ENCODE data around the gene VPS26B.

The VPS26B gene

GRCh38 chr11:134216816-134217215 lies 7.7 kb upstream of the VPS26B start:
- no peaks in the 10 kb centered on the region for H3K9me3 ChIP-seq (ENCODE audit: control extremely low read depth in 1 of 5, control insufficient read depth in 4 of 5, insufficient read depth in 2 of 5, low read depth in 1 of 5, low read length in 4 of 5)
- ChIA-PET CTCF (no interaction called here), POLR2A (no interaction called here)

GRCh38 chr11:134223121-134223520 lies 1.4 kb upstream of the VPS26B start:
- peak in 2 of 3 donors; percentile 30 to 39 for DNase-seq
- ChIA-PET CTCF (interaction anchor here (2.0 kb wide), 1 partner anchor 39 kb away, joined by 6 read pairs; no protein-coding TSS in a partner anchor), POLR2A (no interaction called here)
- Histone ChIP-seq H3K9me3 (ENCODE audit: control extremely low read depth in 1 of 5, control insufficient read depth in 4 of 5, insufficient read depth in 2 of 5, low read depth in 1 of 5, low read length in 4 of 5) (no peaks in the 10 kb centered on the region), H3K27me3 (replicated peaks in 2 of 5; ENCODE audit: control insufficient read depth in 4 of 5, insufficient read depth in 5 of 5, low read length in 4 of 5) (no peaks in the 10 kb centered on the region), H3K4me1 (ENCODE audit: control extremely low read depth in 1 of 4, control insufficient read depth in 4 of 4, insufficient read depth in 4 of 4, low read length in 3 of 4) (peaks cover 16 to 35% (median 34%) of the 10 kb centered on the region in 4 experiments), H3K36me3 (ENCODE audit: control insufficient read depth in 4 of 4, insufficient read depth in 4 of 4, low read length in 3 of 4) (peaks cover 3 to 34% (median 10%) of the 10 kb centered on the region in 4 experiments), H3K27ac (ENCODE audit: insufficient read depth in 1 of 2, low read depth in 1 of 2, low read length in 2 of 2, poor library complexity in 1 of 2, severe bottlenecking in 2 of 2) (peak overlapping the region in 1 of 2 experiments; percentile 96), H3K4me3 (ENCODE audit: control insufficient read depth in 1 of 7, extremely low read depth in 1 of 7, insufficient read depth in 4 of 7, low read depth in 2 of 7, low read length in 6 of 7) (peak overlapping the region in 6 of 7 experiments; percentile 71 to 94 (median 88))
- WGBS (ENCODE audit: insufficient coverage): 18% methylated on average over 5 of the region's 5 CpGs

More at GRCh38 chr11:134216816-134217215, 7.7 kb upstream of the VPS26B start:
- Histone ChIP-seq H3K27ac (ENCODE audit: insufficient read depth in 1 of 2, low read depth in 1 of 2, low read length in 2 of 2, poor library complexity in 1 of 2, severe bottlenecking in 2 of 2) (no peak overlapping the region), H3K4me3 (ENCODE audit: control insufficient read depth in 1 of 7, extremely low read depth in 1 of 7, insufficient read depth in 4 of 7, low read depth in 2 of 7, low read length in 6 of 7) (no peak overlapping the region), H3K4me1 (ENCODE audit: control extremely low read depth in 1 of 4, control insufficient read depth in 4 of 4, insufficient read depth in 4 of 4, low read length in 3 of 4) (peaks cover 0 to 3% (median 0%) of the 10 kb centered on the region in 4 experiments), H3K27me3 (replicated peaks in 2 of 5; ENCODE audit: control insufficient read depth in 4 of 5, insufficient read depth in 5 of 5, low read length in 4 of 5) (no peaks in the 10 kb centered on the region), H3K36me3 (ENCODE audit: control insufficient read depth in 4 of 4, insufficient read depth in 4 of 4, low read length in 3 of 4) (peaks cover 7 to 51% (median 26%) of the 10 kb centered on the region in 4 experiments)
- no peak for DNase-seq
- WGBS (ENCODE audit: insufficient coverage): 96% methylated on average over 3 of the region's 3 CpGs

- peaks cover 16 to 39% (median 36%) of the 10 kb centered on the region in 4 experiments for H3K4me1 ChIP-seq (ENCODE audit: control extremely low read depth in 1 of 4, control insufficient read depth in 4 of 4, insufficient read depth in 4 of 4, low read length in 3 of 4)
- H3K36me3 ChIP-seq (ENCODE audit: control insufficient read depth in 4 of 4, insufficient read depth in 4 of 4, low read length in 3 of 4): peaks cover 0 to 20% (median 3%) of the 10 kb centered on the region in 4 experiments
- H3K27me3 ChIP-seq (replicated peaks in 2 of 5; ENCODE audit: control insufficient read depth in 4 of 5, insufficient read depth in 5 of 5, low read length in 4 of 5): no peaks in the 10 kb centered on the region
- WGBS (ENCODE audit: insufficient coverage): under 1% methylated on average over 66 of the region's 93 CpGs
- H3K27ac ChIP-seq (ENCODE audit: insufficient read depth in 1 of 2, low read depth in 1 of 2, low read length in 2 of 2, poor library complexity in 1 of 2, severe bottlenecking in 2 of 2): peak overlapping the region; percentile 34 to 96
- peak overlapping the region; percentile 67 to 94 (median 85) for H3K4me3 ChIP-seq (ENCODE audit: control insufficient read depth in 1 of 7, extremely low read depth in 1 of 7, insufficient read depth in 4 of 7, low read depth in 2 of 7, low read length in 6 of 7)
- peak; percentile 27 to 68 (median 62) for DNase-seq
- H3K9me3 ChIP-seq (ENCODE audit: control extremely low read depth in 1 of 5, control insufficient read depth in 4 of 5, insufficient read depth in 2 of 5, low read depth in 1 of 5, low read length in 4 of 5): no peaks in the 10 kb centered on the region
- ChIA-PET POLR2A (interaction anchor here (1.2 to 1.6 kb wide), 3 partner anchors 17 to 28 kb away, joined by 3 to 4 read pairs (median 4); partner anchors contain the start of genes ACAD8 and THYN1), CTCF (interaction anchor here (0.8 to 2.0 kb wide), 6 partner anchors 9 to 37 kb away, joined by 3 to 12 read pairs (median 5); no protein-coding TSS in a partner anchor)
Measured at GRCh38 chr11:134224710-134225664, 516 bp downstream of the VPS26B start.

- DNase-seq: no peak
- Histone ChIP-seq H3K27ac (ENCODE audit: insufficient read depth in 1 of 2, low read depth in 1 of 2, low read length in 2 of 2, poor library complexity in 1 of 2, severe bottlenecking in 2 of 2) (no peak overlapping the region), H3K9me3 (ENCODE audit: control extremely low read depth in 1 of 5, control insufficient read depth in 4 of 5, insufficient read depth in 2 of 5, low read depth in 1 of 5, low read length in 4 of 5) (no peaks in the 10 kb centered on the region), H3K36me3 (ENCODE audit: control insufficient read depth in 4 of 4, insufficient read depth in 4 of 4, low read length in 3 of 4) (peaks cover 0 to 15% (median 2%) of the 10 kb centered on the region in 4 experiments), H3K27me3 (replicated peaks in 2 of 5; ENCODE audit: control insufficient read depth in 4 of 5, insufficient read depth in 5 of 5, low read length in 4 of 5) (no peaks in the 10 kb centered on the region), H3K4me3 (ENCODE audit: control insufficient read depth in 1 of 7, extremely low read depth in 1 of 7, insufficient read depth in 4 of 7, low read depth in 2 of 7, low read length in 6 of 7) (no peak overlapping the region), H3K4me1 (ENCODE audit: control extremely low read depth in 1 of 4, control insufficient read depth in 4 of 4, insufficient read depth in 4 of 4, low read length in 3 of 4) (peaks cover 18 to 53% (median 52%) of the 10 kb centered on the region in 4 experiments)
- 100% methylated on average over 3 of the region's 5 CpGs for WGBS (ENCODE audit: insufficient coverage)
- POLR2A ChIA-PET: no interaction called here
- CTCF ChIA-PET: interaction anchor here (1.0 to 1.6 kb wide), 3 partner anchors 16 to 28 kb away, joined by 3 to 5 read pairs (median 4); no protein-coding TSS in a partner anchor
Measured at GRCh38 chr11:134226806-134227325, 2.4 kb downstream of the VPS26B start.

- Histone ChIP-seq H3K4me3 (ENCODE audit: control insufficient read depth in 1 of 7, extremely low read depth in 1 of 7, insufficient read depth in 4 of 7, low read depth in 2 of 7, low read length in 6 of 7) (no peak overlapping the region), H3K4me1 (ENCODE audit: control extremely low read depth in 1 of 4, control insufficient read depth in 4 of 4, insufficient read depth in 4 of 4, low read length in 3 of 4) (peaks cover 12 to 57% (median 51%) of the 10 kb centered on the region in 4 experiments), H3K9me3 (ENCODE audit: control extremely low read depth in 1 of 5, control insufficient read depth in 4 of 5, insufficient read depth in 2 of 5, low read depth in 1 of 5, low read length in 4 of 5) (no peaks in the 10 kb centered on the region), H3K27ac (ENCODE audit: insufficient read depth in 1 of 2, low read depth in 1 of 2, low read length in 2 of 2, poor library complexity in 1 of 2, severe bottlenecking in 2 of 2) (no peak overlapping the region), H3K27me3 (replicated peaks in 2 of 5; ENCODE audit: control insufficient read depth in 4 of 5, insufficient read depth in 5 of 5, low read length in 4 of 5) (no peaks in the 10 kb centered on the region), H3K36me3 (ENCODE audit: control insufficient read depth in 4 of 4, insufficient read depth in 4 of 4, low read length in 3 of 4) (peaks cover 0 to 15% (median 2%) of the 10 kb centered on the region in 4 experiments)
- 89% methylated on average over 5 of the region's 6 CpGs for WGBS (ENCODE audit: insufficient coverage)
- CTCF ChIA-PET: interaction anchor here (1.4 to 3.2 kb wide), 4 partner anchors 9 to 26 kb away, joined by 3 to 10 read pairs (median 4); no protein-coding TSS in a partner anchor
- POLR2A ChIA-PET: no interaction called here
- peak in 1 of 3 donors; percentile 11 for DNase-seq
Measured at GRCh38 chr11:134228625-134229024, 4.2 kb downstream of the VPS26B start.

GRCh38 chr11:134229126-134229790 lies 4.8 kb downstream of the VPS26B start:
- no peaks in the 10 kb centered on the region for H3K9me3 ChIP-seq (ENCODE audit: control extremely low read depth in 1 of 5, control insufficient read depth in 4 of 5, insufficient read depth in 2 of 5, low read depth in 1 of 5, low read length in 4 of 5)
- H3K27ac ChIP-seq (ENCODE audit: insufficient read depth in 1 of 2, low read depth in 1 of 2, low read length in 2 of 2, poor library complexity in 1 of 2, severe bottlenecking in 2 of 2): no peak overlapping the region
- H3K4me1 ChIP-seq (ENCODE audit: control extremely low read depth in 1 of 4, control insufficient read depth in 4 of 4, insufficient read depth in 4 of 4, low read length in 3 of 4): peaks cover 12 to 57% (median 50%) of the 10 kb centered on the region in 4 experiments
- no peak overlapping the region for H3K4me3 ChIP-seq (ENCODE audit: control insufficient read depth in 1 of 7, extremely low read depth in 1 of 7, insufficient read depth in 4 of 7, low read depth in 2 of 7, low read length in 6 of 7)
- ChIA-PET CTCF (interaction anchor here (0.9 to 3.2 kb wide), 5 partner anchors 8 to 31 kb away, joined by 3 to 10 read pairs (median 4); no protein-coding TSS in a partner anchor), POLR2A (no interaction called here)
- H3K27me3 ChIP-seq (replicated peaks in 2 of 5; ENCODE audit: control insufficient read depth in 4 of 5, insufficient read depth in 5 of 5, low read length in 4 of 5): no peaks in the 10 kb centered on the region
- H3K36me3 ChIP-seq (ENCODE audit: control insufficient read depth in 4 of 4, insufficient read depth in 4 of 4, low read length in 3 of 4): peaks cover 0 to 15% (median 2%) of the 10 kb centered on the region in 4 experiments
- no peak for DNase-seq
- WGBS (ENCODE audit: insufficient coverage): 94% methylated on average over 6 of the region's 6 CpGs

Measured in common myeloid progenitor, CD34-positive (primary cell).